CD8-positive, alpha-beta memory T cell (primary cell): ENCODE data around the gene KRT77. TPM values are rescaled to one million over a fixed set of nuclear protein-coding genes. Genes with fewer than 3 reads are reported as not detected.
A peak's percentile ranks its signal among the peaks of the same experiment; 100 is the strongest.
"Not testable (repeated sequence)": the region's sequence is repeated elsewhere in the genome, so short reads cannot be mapped to it uniquely, and the experiment has no call there.

Experiments
- CTCF ChIA-PET: fragments of 350-600 bp; sonication (Branson Sonifier 250); formaldehyde crosslinking; loops from one replicate; lab custom pipeline; 2021; ENCODE audit warnings: antibody characterized with exemption; lab: Charles Lee
- POLR2A ChIA-PET: fragments of 350-600 bp; sonication (Branson Sonifier 250); formaldehyde crosslinking; loops from one replicate; lab custom pipeline; 2021; ENCODE audit warnings: antibody characterized with exemption; lab: Charles Lee
- DNase-seq, 5 donors: peaks; one replicate each; pipeline versions ENCODE4 v3.0.0 to v3.0.0-alpha.2; 2020 to 2022; ENCODE audit warnings: mixed read lengths in 1 of 5
- H3K27ac ChIP-seq: one replicate; pipeline ENCODE4 v1.7.0; 2013; ENCODE audit warnings: low read depth, mild to moderate bottlenecking, low read length, moderate library complexity
- H3K27me3 ChIP-seq: 2 replicates; pipeline ENCODE4 v1.7.0; 2013; ENCODE audit warnings: low read length, mild to moderate bottlenecking; ENCODE audit not compliant: insufficient read depth, poor library complexity, severe bottlenecking
- H3K36me3 ChIP-seq: 2 replicates; pipeline ENCODE4 v1.7.0; 2013; ENCODE audit warnings: mild to moderate bottlenecking, low read length, moderate library complexity; ENCODE audit not compliant: insufficient read depth
- H3K4me1 ChIP-seq: 2 replicates; pipeline ENCODE4 v1.7.0; 2013; ENCODE audit warnings: mild to moderate bottlenecking, low read length, moderate library complexity; ENCODE audit not compliant: insufficient read depth
- H3K4me3 ChIP-seq: 2 replicates; pipeline ENCODE4 v1.7.0; 2013; ENCODE audit warnings: mild to moderate bottlenecking, low read length
- H3K9me3 ChIP-seq: 2 replicates; pipeline ENCODE4 v1.7.0; 2013; ENCODE audit warnings: mild to moderate bottlenecking, low read length
- H3K27ac Mint-ChIP-seq, 8 donors: one replicate each; pipeline ENCODE4 v1.8.0; 2020 to 2021; ENCODE audit warnings: mixed read lengths in 8 of 8, mild to moderate bottlenecking in 6 of 8, inconsistent platforms in 3 of 8, moderate library complexity in 3 of 8
- H3K27me3 Mint-ChIP-seq, 2 donors: one replicate each; pipeline ENCODE4 v1.8.0; 2020 to 2021; ENCODE audit warnings: mixed read lengths in 2 of 2, mild to moderate bottlenecking in 1 of 2, moderate library complexity in 1 of 2
- H3K36me3 Mint-ChIP-seq, 3 donors: one replicate each; pipeline ENCODE4 v1.8.0; 2020 to 2021; ENCODE audit warnings: mixed read lengths in 3 of 3, inconsistent platforms in 1 of 3, mild to moderate bottlenecking in 1 of 3
- H3K4me1 Mint-ChIP-seq, 3 donors: one replicate each; pipeline ENCODE4 v1.8.0; 2020 to 2021; ENCODE audit warnings: mixed read lengths in 3 of 3, inconsistent platforms in 1 of 3, mild to moderate bottlenecking in 1 of 3
- H3K4me3 Mint-ChIP-seq, 7 donors: one replicate each; pipeline ENCODE4 v1.8.0; 2020 to 2021; ENCODE audit warnings: mixed read lengths in 7 of 7, mild to moderate bottlenecking in 6 of 7, moderate library complexity in 4 of 7, inconsistent platforms in 2 of 7
- H3K9me3 Mint-ChIP-seq, 5 donors: one replicate each; pipeline ENCODE4 v1.8.0; 2020 to 2022; ENCODE audit warnings: mixed read lengths in 5 of 5, mild to moderate bottlenecking in 3 of 5, moderate library complexity in 2 of 5, inconsistent platforms in 1 of 5
- polyA plus RNA-seq: library from polyadenylated mRNA; unstranded; fragments of 300-500 nt; fragmentation: Illumina TruSeq; gene quantifications from one replicate; pipeline ENCODE4 v1.2.3, GENCODE V29; 2021
- total RNA-seq, 2 experiments: library from RNA; stranded (reverse); gene quantifications; one replicate each; pipeline ENCODE4 v1.2.3, GENCODE V29; 2021

KRT77 gene
- total and polyA plus RNA-seq, 3 experiments from 2014 or later, result not detected

DNA sequence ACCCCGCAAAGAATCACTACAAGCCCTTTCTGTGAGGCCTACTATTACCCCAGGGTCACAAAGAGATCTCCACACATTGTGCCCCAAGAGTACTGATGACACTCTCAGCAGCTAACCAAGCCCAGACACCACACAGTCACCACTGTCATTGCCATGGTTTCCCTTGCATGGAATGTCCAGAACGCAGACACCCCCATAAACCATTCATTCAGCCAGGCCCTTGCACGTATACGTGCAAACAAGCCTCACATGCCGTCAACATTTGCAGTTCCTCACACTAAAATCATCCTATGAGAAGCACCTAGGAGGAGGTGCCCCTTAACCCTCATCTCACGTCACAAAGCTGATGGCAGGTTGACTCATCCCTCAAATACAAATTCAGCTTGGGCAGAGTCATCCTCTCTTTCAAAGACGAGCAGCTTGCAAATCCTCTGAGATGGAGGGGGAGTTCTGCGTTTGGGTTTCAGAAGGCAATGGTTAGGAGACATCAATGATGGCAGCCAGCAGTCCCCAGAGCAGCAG lies 17.1 kb upstream of the KRT77 start:
- Mint-ChIP-seq H3K9me3 (no peaks in the 10 kb centered on the region), H3K36me3 (no peaks in the 10 kb centered on the region), H3K27me3 (peaks cover 15 to 33% of the 10 kb centered on the region in 2 donors), H3K4me3 (no peak overlapping the region), H3K4me1 (no peaks in the 10 kb centered on the region), H3K27ac (peak overlapping the region in 1 of 8 donors; percentile 48)
- H3K27ac ChIP-seq, result no peak overlapping the region
- no peak overlapping the region for H3K4me3 ChIP-seq
- no peaks in the 10 kb centered on the region for H3K27me3 ChIP-seq
- no peak for DNase-seq
- H3K36me3 ChIP-seq, result no peaks in the 10 kb centered on the region
- no peaks in the 10 kb centered on the region for H3K4me1 ChIP-seq
- ChIA-PET POLR2A (no interaction called here), CTCF (no interaction called here)
- H3K9me3 ChIP-seq, result no peaks in the 10 kb centered on the region

DNA sequence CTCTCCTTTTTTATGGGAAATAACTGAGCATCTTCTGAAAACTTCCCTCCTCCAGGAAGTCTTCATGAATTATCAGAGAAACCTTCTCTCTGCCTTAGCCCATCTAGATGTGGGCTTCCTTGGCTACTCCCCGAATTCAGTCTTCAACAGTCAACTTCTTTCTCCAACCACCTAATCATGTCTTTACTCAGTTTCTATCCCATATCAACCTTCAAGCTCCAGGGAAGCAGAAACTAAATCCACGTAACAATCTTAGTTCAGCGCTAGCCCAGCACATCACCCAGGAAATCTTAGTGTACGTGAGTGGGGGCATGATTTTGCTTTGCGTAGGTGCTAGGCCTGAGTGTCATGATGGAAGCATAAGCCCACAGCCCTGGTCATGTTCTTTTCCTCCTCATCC lies 12.7 kb upstream of the KRT77 start:
- CTCF ChIA-PET, result no interaction called here
- no peak overlapping the region for H3K4me3 Mint-ChIP-seq

DNA sequence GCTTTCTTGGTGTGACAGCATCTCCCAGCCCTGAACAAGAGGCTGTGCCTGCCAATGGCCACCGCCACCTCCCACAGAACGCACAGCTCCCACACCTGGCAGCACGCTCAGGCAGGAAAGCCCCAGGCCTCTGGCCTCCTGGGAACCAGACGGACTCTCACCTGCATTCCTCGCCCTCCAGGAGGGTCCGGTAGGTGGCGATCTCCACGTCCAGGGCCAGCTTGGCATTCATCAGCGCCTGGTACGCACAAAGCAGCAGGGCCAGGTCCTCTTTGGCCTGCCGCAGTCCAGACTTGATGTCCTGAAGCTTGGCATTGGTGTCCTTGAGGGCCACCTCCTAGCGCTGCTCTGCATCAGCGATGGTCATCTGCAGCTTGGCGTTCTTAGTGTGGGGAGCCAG lies 12.1 kb upstream of the KRT77 start:
- CTCF ChIA-PET, result no interaction called here
- no peak overlapping the region for H3K27ac Mint-ChIP-seq

More for the DNA sequence above, 12.7 kb upstream of the KRT77 start:
- H3K9me3 Mint-ChIP-seq, result peaks cover 0 to 2% (median 0%) of the 10 kb centered on the region in 5 donors
- H3K27ac Mint-ChIP-seq, result peak overlapping the region in 1 of 8 donors; percentile 57
- Histone ChIP-seq H3K36me3 (no peaks in the 10 kb centered on the region), H3K9me3 (no peaks in the 10 kb centered on the region), H3K27me3 (peaks cover 25% of the 10 kb centered on the region), H3K27ac (no peak overlapping the region), H3K4me3 (no peak overlapping the region), H3K4me1 (peaks cover 14% of the 10 kb centered on the region)
- no peak for DNase-seq
- H3K36me3 Mint-ChIP-seq, result peaks cover 0 to 5% (median 2%) of the 10 kb centered on the region in 3 donors
- POLR2A ChIA-PET, result no interaction called here
- peaks cover 33 to 52% of the 10 kb centered on the region in 2 donors for H3K27me3 Mint-ChIP-seq
- peaks cover 8 to 15% (median 13%) of the 10 kb centered on the region in 3 donors for H3K4me1 Mint-ChIP-seq

DNA sequence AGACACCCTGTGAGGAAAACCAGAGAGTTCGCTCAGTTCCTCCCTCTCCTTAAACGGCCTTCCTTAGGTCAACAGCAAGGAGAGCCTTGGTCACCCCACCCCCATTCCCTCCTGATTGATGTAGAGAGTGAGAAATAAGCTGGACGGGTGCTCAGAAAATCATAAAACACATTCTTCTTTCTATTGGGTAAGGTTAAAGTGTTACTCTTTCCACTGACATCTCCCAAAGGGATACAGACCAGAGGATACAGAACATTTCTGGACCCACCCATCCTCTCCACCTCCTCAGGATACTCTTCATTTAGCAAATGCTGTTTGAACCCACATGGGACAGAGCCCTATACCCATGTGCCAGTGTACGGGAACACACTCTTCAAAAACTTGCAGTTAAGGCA lies 11.6 kb upstream of the KRT77 start:
- H3K36me3 ChIP-seq, result no peaks in the 10 kb centered on the region
- H3K36me3 Mint-ChIP-seq, result peaks cover 0 to 5% (median 2%) of the 10 kb centered on the region in 3 donors
- H3K27me3 ChIP-seq, result peaks cover 25% of the 10 kb centered on the region
- no peak overlapping the region for H3K27ac Mint-ChIP-seq
- no peak for DNase-seq
- peaks cover 0 to 2% (median 0%) of the 10 kb centered on the region in 5 donors for H3K9me3 Mint-ChIP-seq
- peaks cover 8 to 15% (median 13%) of the 10 kb centered on the region in 3 donors for H3K4me1 Mint-ChIP-seq
- H3K27ac ChIP-seq, result no peak overlapping the region
- peaks cover 14% of the 10 kb centered on the region for H3K4me1 ChIP-seq
- ChIA-PET POLR2A (no interaction called here), CTCF (no interaction called here)
- H3K4me3 ChIP-seq, result no peak overlapping the region
- H3K27me3 Mint-ChIP-seq, result peaks cover 33 to 52% of the 10 kb centered on the region in 2 donors
- no peaks in the 10 kb centered on the region for H3K9me3 ChIP-seq
- H3K4me3 Mint-ChIP-seq, result peak overlapping the region in 6 of 7 donors; percentile 40 to 60 (median 49)

More for the DNA sequence above, 12.1 kb upstream of the KRT77 start:
- H3K9me3 Mint-ChIP-seq, result peaks cover 0 to 2% (median 0%) of the 10 kb centered on the region in 5 donors
- H3K9me3 ChIP-seq, result no peaks in the 10 kb centered on the region
- H3K27me3 ChIP-seq, result peaks cover 25% of the 10 kb centered on the region
- peaks cover 8 to 15% (median 13%) of the 10 kb centered on the region in 3 donors for H3K4me1 Mint-ChIP-seq
- H3K36me3 ChIP-seq, result no peaks in the 10 kb centered on the region
- no peak for DNase-seq
- H3K4me1 ChIP-seq, result peaks cover 14% of the 10 kb centered on the region
- POLR2A ChIA-PET, result no interaction called here
- H3K4me3 Mint-ChIP-seq, result no peak overlapping the region
- no peak overlapping the region for H3K27ac ChIP-seq
- H3K27me3 Mint-ChIP-seq, result peaks cover 33 to 52% of the 10 kb centered on the region in 2 donors
- H3K36me3 Mint-ChIP-seq, result peaks cover 0 to 5% (median 2%) of the 10 kb centered on the region in 3 donors
- H3K4me3 ChIP-seq, result no peak overlapping the region

DNA sequence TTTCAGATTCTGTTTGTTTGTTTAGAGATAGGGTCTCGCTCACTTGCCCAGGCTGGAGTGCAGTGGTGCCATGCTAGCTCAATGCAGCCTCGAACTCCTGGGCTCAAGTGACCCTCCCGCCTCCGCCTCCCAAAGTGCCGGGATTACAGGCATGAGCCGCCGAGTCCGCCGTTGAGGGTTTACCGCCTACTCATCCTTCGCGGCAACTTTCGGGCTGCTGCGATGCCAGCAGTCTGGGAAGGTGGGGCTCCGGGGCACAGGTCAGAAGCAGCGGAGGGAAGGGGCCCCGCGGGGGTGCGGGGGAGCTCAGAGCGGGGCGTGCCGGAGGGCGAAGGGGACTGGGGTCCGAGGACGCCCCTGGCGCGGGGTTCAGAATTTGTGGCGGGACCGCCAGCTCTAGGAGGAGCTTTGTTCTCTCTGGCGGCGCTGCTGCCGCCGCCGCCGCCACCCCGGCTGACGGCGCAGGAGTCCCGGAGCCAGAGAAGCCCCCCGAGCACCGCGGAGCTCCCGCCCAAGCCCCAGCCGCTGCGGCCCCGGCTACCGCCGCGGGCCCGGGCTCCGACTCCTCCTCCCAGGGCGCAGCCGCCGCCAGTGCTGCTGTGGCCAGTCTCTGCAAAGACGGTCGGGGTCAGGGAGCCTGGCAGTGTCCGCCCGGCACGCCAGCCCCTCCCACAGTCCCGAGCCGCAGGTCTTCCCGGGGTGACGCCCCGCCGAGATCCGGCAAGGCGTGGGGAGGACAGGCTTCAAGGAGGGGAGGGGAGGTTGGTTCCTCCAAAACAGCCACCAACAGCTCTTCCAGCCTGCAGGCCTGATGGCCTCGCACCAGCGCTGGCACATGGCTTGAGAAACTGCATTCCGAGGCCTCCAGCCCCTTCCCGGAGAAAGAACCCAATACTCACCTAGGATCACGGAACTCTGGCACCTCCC lies 10.9 kb upstream of the KRT77 start:
- CTCF ChIA-PET, result no interaction called here
- Histone ChIP-seq H3K36me3 (no peaks in the 10 kb centered on the region), H3K27me3 (peaks cover 25% of the 10 kb centered on the region), H3K27ac (no peak overlapping the region), H3K4me1 (peaks cover 14% of the 10 kb centered on the region), H3K4me3 (peak overlapping the region; percentile 42), H3K9me3 (no peaks in the 10 kb centered on the region)
- Mint-ChIP-seq H3K4me3 (peak overlapping the region in 6 of 7 donors; percentile 40 to 71 (median 65)), H3K27ac (peak overlapping the region in 1 of 8 donors; percentile 73), H3K36me3 (peaks cover 0 to 5% (median 2%) of the 10 kb centered on the region in 3 donors), H3K9me3 (peaks cover 0 to 2% (median 0%) of the 10 kb centered on the region in 5 donors), H3K4me1 (peaks cover 8 to 15% (median 13%) of the 10 kb centered on the region in 3 donors), H3K27me3 (peaks cover 33 to 55% of the 10 kb centered on the region in 2 donors)
- peak in 2 of 5 donors; percentile 33 to 45 for DNase-seq
- POLR2A ChIA-PET, result no interaction called here

DNA sequence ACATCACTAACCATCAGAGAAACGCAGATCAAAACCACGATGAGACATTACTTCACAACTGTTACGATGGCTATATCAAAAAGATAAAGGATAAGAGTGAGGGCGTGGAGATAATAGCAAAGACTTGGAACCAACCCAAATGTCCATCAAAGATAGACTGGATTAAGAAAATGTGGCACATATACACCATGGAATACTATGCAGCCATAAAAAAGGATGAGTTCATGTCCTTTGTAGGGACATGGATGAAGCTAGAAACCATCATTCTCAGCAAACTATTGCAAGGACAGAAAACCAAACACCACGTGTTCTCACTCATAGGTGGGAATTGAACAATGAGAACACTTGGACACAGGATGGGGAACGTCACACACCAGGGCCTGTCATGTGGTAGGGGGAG lies 8.8 kb upstream of the KRT77 start:
- H3K4me3 Mint-ChIP-seq, POLR2A ChIA-PET, H3K4me3 ChIP-seq, CTCF ChIA-PET, DNase-seq, H3K27ac Mint-ChIP-seq, H3K27ac ChIP-seq, H3K9me3 Mint-ChIP-seq, H3K9me3 ChIP-seq, H3K36me3 ChIP-seq, H3K36me3 Mint-ChIP-seq: not testable (repeated sequence)
- Histone ChIP-seq H3K4me1 (peaks cover 34% of the 10 kb centered on the region), H3K27me3 (peaks cover 25% of the 10 kb centered on the region)
- Mint-ChIP-seq H3K4me1 (peaks cover 8 to 15% (median 13%) of the 10 kb centered on the region in 3 donors), H3K27me3 (peaks cover 35 to 56% of the 10 kb centered on the region in 2 donors)

DNA sequence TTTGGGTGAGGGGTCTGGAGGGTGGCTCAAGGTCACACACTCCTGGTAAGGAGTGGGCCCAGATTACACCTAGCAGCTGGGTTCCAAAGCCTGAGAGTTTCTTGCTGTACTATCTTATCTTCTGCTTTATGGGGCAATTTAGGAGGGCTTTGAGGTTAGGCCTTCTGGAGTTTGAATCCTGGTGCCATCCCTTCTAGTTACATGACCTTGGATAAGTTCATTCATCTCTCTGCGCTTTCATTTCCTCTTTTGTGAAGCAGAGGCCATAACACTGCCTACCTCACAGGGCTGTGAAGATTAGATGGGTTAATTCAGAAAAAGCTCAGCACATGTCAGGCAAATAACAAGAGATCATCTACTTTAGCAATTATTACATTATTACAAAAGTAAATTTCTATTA lies 7.4 kb upstream of the KRT77 start:
- Mint-ChIP-seq H3K27me3 (peaks cover 27 to 47% of the 10 kb centered on the region in 2 donors), H3K4me1 (peaks cover 8 to 15% (median 13%) of the 10 kb centered on the region in 3 donors), H3K27ac (no peak overlapping the region), H3K4me3 (no peak overlapping the region), H3K36me3 (peaks cover 0 to 5% (median 2%) of the 10 kb centered on the region in 3 donors), H3K9me3 (peaks cover 0 to 2% (median 0%) of the 10 kb centered on the region in 5 donors)
- ChIA-PET POLR2A (no interaction called here), CTCF (no interaction called here)
- H3K27ac ChIP-seq, result no peak overlapping the region
- peak in 1 of 5 donors; percentile 9 for DNase-seq
- H3K36me3 ChIP-seq, result no peaks in the 10 kb centered on the region
- no peaks in the 10 kb centered on the region for H3K9me3 ChIP-seq
- H3K4me3 ChIP-seq, result no peak overlapping the region
- peaks cover 25% of the 10 kb centered on the region for H3K27me3 ChIP-seq
- H3K4me1 ChIP-seq, result peaks cover 35% of the 10 kb centered on the region

DNA sequence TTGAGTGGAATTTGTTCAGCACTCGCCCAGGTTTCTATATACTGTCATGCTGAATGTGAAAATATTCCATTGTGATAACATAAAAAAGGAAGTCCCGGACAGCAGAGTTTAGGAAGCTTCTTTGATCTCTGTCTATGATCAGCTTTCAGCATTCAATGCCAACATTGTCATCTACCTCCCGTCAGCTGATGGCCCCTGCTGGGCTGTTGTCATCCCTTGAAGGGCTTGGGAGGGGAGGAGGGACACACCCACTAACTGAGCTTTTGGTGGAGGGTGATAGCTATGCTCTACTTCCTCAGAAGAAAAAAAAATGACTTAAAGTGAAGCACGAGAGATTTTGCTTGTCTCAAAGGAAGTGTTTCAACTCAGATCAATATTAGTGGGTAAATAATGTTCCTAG lies 4.7 kb upstream of the KRT77 start:
- no peak overlapping the region for H3K27ac ChIP-seq
- H3K36me3 ChIP-seq, result no peaks in the 10 kb centered on the region
- peak overlapping the region in 1 of 8 donors; percentile 73 for H3K27ac Mint-ChIP-seq
- peaks cover 9% of the 10 kb centered on the region for H3K27me3 ChIP-seq
- peaks cover 13 to 32% of the 10 kb centered on the region in 2 donors for H3K27me3 Mint-ChIP-seq
- ChIA-PET POLR2A (no interaction called here), CTCF (no interaction called here)
- peaks cover 0 to 2% (median 0%) of the 10 kb centered on the region in 5 donors for H3K9me3 Mint-ChIP-seq
- H3K4me1 Mint-ChIP-seq, result no peaks in the 10 kb centered on the region
- H3K4me1 ChIP-seq, result peaks cover 21% of the 10 kb centered on the region
- H3K36me3 Mint-ChIP-seq, result peaks cover 0 to 5% (median 2%) of the 10 kb centered on the region in 3 donors
- no peak overlapping the region for H3K4me3 Mint-ChIP-seq
- DNase-seq, result no peak
- H3K9me3 ChIP-seq, result no peaks in the 10 kb centered on the region
- H3K4me3 ChIP-seq, result no peak overlapping the region
